CD4-positive, alpha-beta T cell (primary cell): ENCODE measurements around the gene GNGT1. TPM values are rescaled to one million over a fixed set of nuclear protein-coding genes. Genes with fewer than 3 reads are reported as not detected.

Experiments
- ATAC-seq: fragments of 200-7000 bp; cut with Tn5 transposase; one replicate; pipeline ENCODE4 v1.10.0; 2022; ENCODE audit warnings: mild to moderate bottlenecking; ENCODE audit not compliant: poor library complexity
- CTCF ChIA-PET: fragments of 350-600 bp; sonication (Branson Sonifier 250); formaldehyde crosslinking; loops from one replicate; lab custom pipeline; 2021; ENCODE audit warnings: antibody characterized with exemption, inconsistent platforms; lab: Charles Lee
- POLR2A ChIA-PET: fragments of 350-600 bp; sonication (Branson Sonifier 250); formaldehyde crosslinking; loops from one replicate; lab custom pipeline; 2021; ENCODE audit warnings: antibody characterized with exemption, inconsistent platforms; lab: Charles Lee
- DNase-seq, 14 experiments: peaks; one replicate each; pipeline ENCODE4 v3.0.0-alpha.2; 2013 to 2020; ENCODE audit warnings: mixed read lengths in 2 of 14
- H3K27ac ChIP-seq, 2 donors: one replicate each; pipeline versions ENCODE4 v1.5.1 to v1.7.0; 2013; ENCODE audit warnings: low read length in 2 of 2, low read depth in 1 of 2, mild to moderate bottlenecking in 1 of 2
- H3K27me3 ChIP-seq, 2 experiments: 1 replicate in 1 of 2; 2 replicates in 1 of 2; pipeline versions ENCODE4 v1.6.1 to v1.7.0; 2013; ENCODE audit warnings: low read length in 2 of 2, control low read depth in 1 of 2, mild to moderate bottlenecking in 1 of 2, moderate library complexity in 1 of 2; ENCODE audit not compliant: insufficient read depth in 2 of 2, control insufficient read depth in 1 of 2
- H3K36me3 ChIP-seq: one replicate; pipeline ENCODE4 v1.6.1; 2013; ENCODE audit warnings: low read length, control low read depth; ENCODE audit not compliant: insufficient read depth
- H3K4me1 ChIP-seq: one replicate; pipeline ENCODE4 v1.6.1; 2013; ENCODE audit warnings: low read length, control low read depth; ENCODE audit not compliant: insufficient read depth
- H3K4me3 ChIP-seq: one replicate; pipeline ENCODE4 v1.5.1; 2013; ENCODE audit warnings: mild to moderate bottlenecking, low read length, moderate library complexity
- H3K9me3 ChIP-seq, 2 experiments: 1 replicate in 1 of 2; 2 replicates in 1 of 2; pipeline versions ENCODE4 v1.6.1 to v1.7.0; 2013; ENCODE audit warnings: low read length in 2 of 2, mild to moderate bottlenecking in 2 of 2, control low read depth in 1 of 2, moderate library complexity in 1 of 2; ENCODE audit not compliant: control insufficient read depth in 1 of 2, insufficient read depth in 1 of 2
- H3K27ac Mint-ChIP-seq: one replicate; pipeline ENCODE4 v1.8.0; 2020; ENCODE audit warnings: mixed read lengths
- H3K27me3 Mint-ChIP-seq: one replicate; pipeline ENCODE4 v1.8.0; 2021; ENCODE audit warnings: mixed read lengths
- H3K36me3 Mint-ChIP-seq: one replicate; pipeline ENCODE4 v1.8.0; 2021; ENCODE audit warnings: low read depth, mixed read lengths
- H3K4me1 Mint-ChIP-seq: one replicate; pipeline ENCODE4 v1.8.0; 2021; ENCODE audit warnings: low read depth, mixed read lengths
- H3K4me3 Mint-ChIP-seq: one replicate; pipeline ENCODE4 v1.8.0; 2020; ENCODE audit warnings: mild to moderate bottlenecking, mixed read lengths
- H3K9me3 Mint-ChIP-seq: one replicate; pipeline ENCODE4 v1.8.0; 2020; ENCODE audit warnings: mixed read lengths
- intact Hi-C, 2 experiments: fragments of 100-400 bp; cut with DNase I in 1 of 2; cut with micrococcal nuclease in 1 of 2; formaldehyde crosslinking; loops; one replicate each; pipeline versions ENCODE4 v1.15.1 to v1.9.0; 2023 to 2025; cut with DNase I, micrococcal nuclease
- polyA plus RNA-seq, 2 donors: library from polyadenylated mRNA; unstranded; fragments of 120-200 nt; gene quantifications; one replicate each; pipeline ENCODE4 v1.2.1, GENCODE V29; 2013
- total RNA-seq, 174 experiments: library from RNA in 2 of 174; stranded (reverse) in 2 of 174; gene quantifications; one replicate each; pipeline ENCODE4 v1.2.3 and lab custom pipeline; 2021 to 2026
- TF ChIP-seq, protein P1 (sequence below): fragments of 200-600 bp; IDR thresholded peaks from one replicate; pipeline ENCODE4 v1.8.0; 2022; ENCODE audit warnings: antibody characterized with exemption, mild to moderate bottlenecking

GNGT1 gene
- total RNA-seq (not detected), total RNA-seq (lab: John Stamatoyannopoulos, UW) (0 to 0.13 (median 0) reads per million in 172 experiments)
- polyA plus RNA-seq (2013, experiment 1 of 2): not detected
- not detected for polyA plus RNA-seq (2013, experiment 2 of 2)

- no peaks in the 10 kb centered on the region for H3K9me3 ChIP-seq
- ChIA-PET CTCF (no interaction called here), POLR2A (no interaction called here)
- ATAC-seq: no peak
- DNase-seq: no peak
- TF ChIP-seq, protein P1, sequence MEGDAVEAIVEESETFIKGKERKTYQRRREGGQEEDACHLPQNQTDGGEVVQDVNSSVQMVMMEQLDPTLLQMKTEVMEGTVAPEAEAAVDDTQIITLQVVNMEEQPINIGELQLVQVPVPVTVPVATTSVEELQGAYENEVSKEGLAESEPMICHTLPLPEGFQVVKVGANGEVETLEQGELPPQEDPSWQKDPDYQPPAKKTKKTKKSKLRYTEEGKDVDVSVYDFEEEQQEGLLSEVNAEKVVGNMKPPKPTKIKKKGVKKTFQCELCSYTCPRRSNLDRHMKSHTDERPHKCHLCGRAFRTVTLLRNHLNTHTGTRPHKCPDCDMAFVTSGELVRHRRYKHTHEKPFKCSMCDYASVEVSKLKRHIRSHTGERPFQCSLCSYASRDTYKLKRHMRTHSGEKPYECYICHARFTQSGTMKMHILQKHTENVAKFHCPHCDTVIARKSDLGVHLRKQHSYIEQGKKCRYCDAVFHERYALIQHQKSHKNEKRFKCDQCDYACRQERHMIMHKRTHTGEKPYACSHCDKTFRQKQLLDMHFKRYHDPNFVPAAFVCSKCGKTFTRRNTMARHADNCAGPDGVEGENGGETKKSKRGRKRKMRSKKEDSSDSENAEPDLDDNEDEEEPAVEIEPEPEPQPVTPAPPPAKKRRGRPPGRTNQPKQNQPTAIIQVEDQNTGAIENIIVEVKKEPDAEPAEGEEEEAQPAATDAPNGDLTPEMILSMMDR: no peak
- Mint-ChIP-seq H3K27ac (no peak within 1 kb of the TSS), H3K9me3 (no peaks in the 10 kb centered on the region), H3K27me3 (peaks cover 18% of the 10 kb centered on the region), H3K4me3 (no peak within 1 kb of the TSS), H3K4me1 (no peaks in the 10 kb centered on the region), H3K36me3 (no peaks in the 10 kb centered on the region)
- no peak within 1 kb of the TSS for H3K4me3 ChIP-seq
- H3K4me1 ChIP-seq: no peaks in the 10 kb centered on the region
- intact Hi-C loops: no loop called here
- no peaks in the 10 kb centered on the region for H3K27me3 ChIP-seq
- H3K27ac ChIP-seq: no peak within 1 kb of the TSS
- no peaks in the 10 kb centered on the region for H3K36me3 ChIP-seq
These were observed at the start of gene GNGT1 for GRCh38 chr7:93906267-93906666. GNGT1 (plus strand) TSS chr7:93906567; CDS start chr7:93906747, 180 bp downstream.

GRCh38 chr7:93858857-93859256 lies 47.5 kb upstream of the GNGT1 start:
- Mint-ChIP-seq H3K27me3 (peaks cover 4% of the 10 kb centered on the region), H3K9me3 (peaks cover 2% of the 10 kb centered on the region)
- CTCF ChIA-PET: no interaction called here

DNA sequence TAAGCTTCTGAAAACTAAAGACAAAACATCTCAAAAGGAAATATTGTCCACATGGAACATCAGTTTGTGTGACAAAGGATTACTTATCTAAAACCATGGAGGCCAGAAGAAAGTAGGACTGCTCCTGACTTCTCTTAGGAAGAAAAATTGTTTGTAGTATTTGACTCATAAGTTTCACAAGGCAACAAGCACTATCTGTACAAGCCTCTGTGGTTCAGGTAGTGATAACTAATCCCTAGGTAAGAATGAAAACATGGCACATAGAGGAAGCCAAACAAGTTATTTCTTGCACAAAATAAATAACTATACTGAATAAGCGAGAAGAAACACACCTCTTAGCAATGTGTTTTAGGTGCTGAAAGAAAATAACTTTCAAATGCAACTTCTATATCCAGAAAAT lies 46.1 kb upstream of the GNGT1 start:
- Histone ChIP-seq H3K4me3 (no peak overlapping the region), H3K36me3 (no peaks in the 10 kb centered on the region), H3K9me3 (no peaks in the 10 kb centered on the region), H3K27me3 (no peaks in the 10 kb centered on the region), H3K27ac (no peak overlapping the region), H3K4me1 (no peaks in the 10 kb centered on the region)
- Mint-ChIP-seq H3K4me3 (no peak overlapping the region), H3K4me1 (no peaks in the 10 kb centered on the region), H3K9me3 (no peaks in the 10 kb centered on the region), H3K36me3 (no peaks in the 10 kb centered on the region), H3K27ac (no peak overlapping the region), H3K27me3 (peaks cover 4% of the 10 kb centered on the region)
- TF ChIP-seq, protein P1: no peak
- ChIA-PET POLR2A (no interaction called here), CTCF (no interaction called here)
- ATAC-seq (no peak), DNase-seq (no peak)
- intact Hi-C loops: no loop called here

More at GRCh38 chr7:93858857-93859256, 47.5 kb upstream of the GNGT1 start:
- Mint-ChIP-seq H3K27ac (no peak overlapping the region), H3K4me3 (no peak overlapping the region), H3K4me1 (no peaks in the 10 kb centered on the region), H3K36me3 (no peaks in the 10 kb centered on the region)
- Histone ChIP-seq H3K27me3 (no peaks in the 10 kb centered on the region), H3K4me3 (no peak overlapping the region), H3K9me3 (no peaks in the 10 kb centered on the region), H3K36me3 (no peaks in the 10 kb centered on the region), H3K27ac (no peak overlapping the region), H3K4me1 (no peaks in the 10 kb centered on the region)
- intact Hi-C loops: no loop called here
- TF ChIP-seq, protein P1: no peak
- ATAC-seq: no peak
- POLR2A ChIA-PET: no interaction called here
- DNase-seq: no peak
